ENCODE results near the gene TSPAN9. TPM values are rescaled to one million over a fixed set of nuclear protein-coding genes. Genes with fewer than 3 reads are reported as not detected.

The TSPAN9 gene
- total RNA-seq, 2 donors from 2014 or later, result 0.58 to 1.2 TPM

- Mint-ChIP-seq H3K27ac (no peak overlapping the region), H3K4me1 (ENCODE audit: low read depth) (no peaks in the 10 kb centered on the region), H3K27me3 (ENCODE audit: low read depth) (no peaks in the 10 kb centered on the region), H3K36me3 (ENCODE audit: insufficient read depth in 2 of 2) (no peaks in the 10 kb centered on the region), H3K4me3 (no peak overlapping the region), H3K9me3 (peaks cover 0 to 2% of the 10 kb centered on the region in 2 donors)
- ATAC-seq (replicated peaks in 1 of 2) (no peak), DNase-seq (no peak)
Measured at GRCh38 chr12:3087758-3088650, 10.8 kb downstream of the TSPAN9 start.

DNA sequence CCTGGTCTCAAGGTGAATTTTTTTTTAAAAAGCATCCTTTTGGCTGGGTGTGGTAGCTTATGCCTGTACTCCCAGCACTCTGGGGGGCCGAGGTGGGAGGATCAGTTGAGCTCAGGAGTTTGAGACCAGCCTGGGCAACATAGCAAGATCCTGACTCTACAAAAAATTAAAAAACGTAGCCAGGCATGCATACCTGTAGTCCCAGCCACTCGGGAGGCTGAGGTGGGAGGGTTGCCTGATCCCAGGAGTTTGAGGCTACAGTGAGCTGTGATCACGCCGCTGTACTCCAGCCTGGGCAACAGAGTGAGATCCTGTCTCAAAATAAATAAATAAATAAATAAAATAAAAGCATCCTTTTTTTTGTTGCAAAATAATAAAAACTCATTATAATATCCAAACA is 12.4 kb downstream of the TSPAN9 start:
- no peak overlapping the region for H3K4me3 Mint-ChIP-seq
- no peaks in the 10 kb centered on the region for H3K9me3 Mint-ChIP-seq
- H3K27ac Mint-ChIP-seq, result no peak overlapping the region
- H3K4me1 Mint-ChIP-seq (ENCODE audit: low read depth), result no peaks in the 10 kb centered on the region
- no peaks in the 10 kb centered on the region for H3K27me3 Mint-ChIP-seq (ENCODE audit: low read depth)
- H3K36me3 Mint-ChIP-seq (ENCODE audit: insufficient read depth in 2 of 2), result no peaks in the 10 kb centered on the region
- ATAC-seq (replicated peaks in 1 of 2), result no peak
- DNase-seq, result no peak

- H3K9me3 Mint-ChIP-seq, result no peaks in the 10 kb centered on the region
- no peak overlapping the region for H3K27ac Mint-ChIP-seq
- H3K36me3 Mint-ChIP-seq (ENCODE audit: insufficient read depth in 2 of 2), result no peaks in the 10 kb centered on the region
- no peak for ATAC-seq (replicated peaks in 1 of 2)
- no peak overlapping the region for H3K4me3 Mint-ChIP-seq
- no peaks in the 10 kb centered on the region for H3K27me3 Mint-ChIP-seq (ENCODE audit: low read depth)
- DNase-seq, result no peak
- H3K4me1 Mint-ChIP-seq (ENCODE audit: low read depth), result no peaks in the 10 kb centered on the region
Measured at GRCh38 chr12:3090240-3091037, 13.3 kb downstream of the TSPAN9 start.

- Mint-ChIP-seq H3K27ac (no peak overlapping the region), H3K4me1 (ENCODE audit: low read depth) (no peaks in the 10 kb centered on the region), H3K4me3 (no peak overlapping the region), H3K9me3 (no peaks in the 10 kb centered on the region), H3K36me3 (ENCODE audit: insufficient read depth in 2 of 2) (no peaks in the 10 kb centered on the region), H3K27me3 (ENCODE audit: low read depth) (no peaks in the 10 kb centered on the region)
- DNase-seq (no peak), ATAC-seq (replicated peaks in 1 of 2) (no peak)
Measured at GRCh38 chr12:3091038-3091319, 13.8 kb downstream of the TSPAN9 start.

DNA sequence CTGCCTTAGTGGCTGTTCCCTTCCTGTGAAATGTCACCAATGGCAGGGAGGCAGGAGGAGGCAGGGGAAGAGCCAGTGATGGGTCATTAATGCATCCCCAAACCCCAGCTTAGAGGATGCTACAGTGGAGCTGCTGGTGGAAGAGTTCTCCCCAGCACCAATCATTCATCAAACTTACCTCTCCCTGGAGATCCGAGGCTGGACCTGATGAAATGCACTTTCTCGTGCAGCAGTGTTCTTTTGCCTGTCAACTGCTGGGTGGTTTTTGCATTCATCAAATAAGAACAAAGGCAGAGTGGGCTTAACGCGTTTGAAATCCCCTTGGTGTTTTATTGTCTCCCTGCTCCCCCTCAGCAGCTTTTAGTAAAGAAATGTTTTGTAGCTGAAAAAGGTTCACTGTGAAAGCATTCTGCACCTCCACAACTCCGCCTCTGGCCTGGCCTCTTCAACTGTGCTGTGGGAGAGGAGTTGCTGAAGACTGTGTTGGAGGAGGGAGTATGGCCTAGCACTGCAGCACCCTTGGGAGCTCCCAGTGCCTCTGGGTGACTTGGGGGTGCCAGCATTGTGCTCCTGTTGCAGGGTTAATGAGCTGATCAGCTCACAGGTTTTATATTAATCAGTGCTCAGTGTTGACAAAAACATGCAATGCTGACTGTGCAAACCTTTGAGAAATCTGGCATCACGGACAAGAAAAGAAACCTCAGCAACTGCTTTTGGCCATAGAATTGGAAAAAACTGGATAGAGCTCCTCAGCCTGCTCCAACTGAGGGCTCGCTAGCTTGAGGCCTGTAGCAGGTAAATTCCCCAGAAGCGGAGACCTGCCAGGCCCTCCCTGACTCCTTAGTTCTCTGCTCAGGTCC is 14.4 kb downstream of the TSPAN9 start:
- no peak overlapping the region for H3K27ac Mint-ChIP-seq
- no peak for ATAC-seq (replicated peaks in 1 of 2)

GRCh38 chr12:3092764-3093163 is 15.6 kb downstream of the TSPAN9 start:
- no peak overlapping the region for H3K27ac Mint-ChIP-seq
- DNase-seq, result no peak
- H3K4me1 Mint-ChIP-seq (ENCODE audit: low read depth), result peaks cover 9% of the 10 kb centered on the region
- no peak for ATAC-seq (replicated peaks in 1 of 2)
- H3K27me3 Mint-ChIP-seq (ENCODE audit: low read depth), result no peaks in the 10 kb centered on the region
- no peak overlapping the region for H3K4me3 Mint-ChIP-seq
- H3K36me3 Mint-ChIP-seq (ENCODE audit: insufficient read depth in 2 of 2), result peaks cover 2 to 4% of the 10 kb centered on the region in 2 donors
- H3K9me3 Mint-ChIP-seq, result peaks cover 3 to 4% of the 10 kb centered on the region in 2 donors

More for the DNA sequence above, 14.4 kb downstream of the TSPAN9 start:
- no peak for DNase-seq
- Mint-ChIP-seq H3K9me3 (peaks cover 3 to 4% of the 10 kb centered on the region in 2 donors), H3K36me3 (ENCODE audit: insufficient read depth in 2 of 2) (peaks cover 2 to 3% of the 10 kb centered on the region in 2 donors), H3K27me3 (ENCODE audit: low read depth) (no peaks in the 10 kb centered on the region), H3K4me3 (no peak overlapping the region), H3K4me1 (ENCODE audit: low read depth) (no peaks in the 10 kb centered on the region)

DNA sequence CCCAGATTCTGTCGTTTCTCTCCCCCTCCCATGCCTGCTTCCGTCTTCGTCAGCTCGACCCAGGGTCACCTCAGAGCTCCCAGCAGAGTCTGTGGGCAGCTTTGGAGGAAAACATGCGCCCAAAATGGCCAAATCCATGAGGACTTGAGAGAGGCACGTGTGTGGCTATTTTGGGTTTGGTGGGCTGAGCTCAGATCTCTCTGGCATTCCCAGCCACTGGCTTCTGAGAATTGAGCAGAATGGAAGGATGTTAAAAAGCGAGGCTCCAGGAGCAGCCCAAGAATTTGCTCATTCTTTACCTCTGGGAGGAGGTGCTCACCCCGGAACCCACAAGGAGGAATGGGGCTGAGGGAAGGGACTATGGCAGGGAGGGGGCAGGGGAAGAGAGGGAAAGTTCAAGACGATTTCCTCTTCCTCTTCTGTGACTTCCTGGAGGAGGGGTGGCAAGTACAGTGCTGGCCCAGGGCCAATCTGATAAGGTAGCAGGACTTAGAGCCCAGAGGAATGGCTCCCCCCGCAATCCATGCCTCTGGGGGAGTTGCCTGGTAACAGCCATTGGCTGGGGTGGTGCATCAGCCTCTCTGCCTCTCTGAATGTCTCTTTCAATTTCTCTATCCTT is 20.1 kb downstream of the TSPAN9 start:
- ATAC-seq (replicated peaks in 1 of 2), result no peak
- Mint-ChIP-seq H3K9me3 (peaks cover 9 to 14% of the 10 kb centered on the region in 2 donors), H3K36me3 (ENCODE audit: insufficient read depth in 2 of 2) (peaks cover 7 to 12% of the 10 kb centered on the region in 2 donors), H3K27ac (no peak overlapping the region), H3K4me3 (no peak overlapping the region), H3K27me3 (ENCODE audit: low read depth) (peaks cover 10% of the 10 kb centered on the region), H3K4me1 (ENCODE audit: low read depth) (peaks cover 11% of the 10 kb centered on the region)
- no peak for DNase-seq

GRCh38 chr12:3097836-3098235 is 20.7 kb downstream of the TSPAN9 start:
- Mint-ChIP-seq H3K27ac (no peak overlapping the region), H3K4me3 (no peak overlapping the region), H3K36me3 (ENCODE audit: insufficient read depth in 2 of 2) (peaks cover 7 to 12% of the 10 kb centered on the region in 2 donors), H3K27me3 (ENCODE audit: low read depth) (peaks cover 10% of the 10 kb centered on the region), H3K9me3 (peaks cover 9 to 14% of the 10 kb centered on the region in 2 donors), H3K4me1 (ENCODE audit: low read depth) (peaks cover 11% of the 10 kb centered on the region)
- no peak for DNase-seq
- no peak for ATAC-seq (replicated peaks in 1 of 2)

GRCh38 chr12:3098436-3098835 is 21.3 kb downstream of the TSPAN9 start:
- ATAC-seq (replicated peaks in 1 of 2), result no peak

GRCh38 chr12:3099146-3099545 is 22.0 kb downstream of the TSPAN9 start:
- Mint-ChIP-seq H3K27me3 (ENCODE audit: low read depth) (peaks cover 10% of the 10 kb centered on the region), H3K4me1 (ENCODE audit: low read depth) (peaks cover 11% of the 10 kb centered on the region), H3K4me3 (no peak overlapping the region), H3K9me3 (peaks cover 9 to 14% of the 10 kb centered on the region in 2 donors), H3K36me3 (ENCODE audit: insufficient read depth in 2 of 2) (peaks cover 7 to 12% of the 10 kb centered on the region in 2 donors), H3K27ac (no peak overlapping the region)
- DNase-seq, result no peak
- ATAC-seq (replicated peaks in 1 of 2), result no peak

More at GRCh38 chr12:3098436-3098835, 21.3 kb downstream of the TSPAN9 start:
- Mint-ChIP-seq H3K27ac (no peak overlapping the region), H3K9me3 (peaks cover 9 to 14% of the 10 kb centered on the region in 2 donors), H3K4me1 (ENCODE audit: low read depth) (peaks cover 11% of the 10 kb centered on the region), H3K27me3 (ENCODE audit: low read depth) (peaks cover 10% of the 10 kb centered on the region), H3K4me3 (no peak overlapping the region), H3K36me3 (ENCODE audit: insufficient read depth in 2 of 2) (peaks cover 7 to 12% of the 10 kb centered on the region in 2 donors)
- no peak for DNase-seq

DNA sequence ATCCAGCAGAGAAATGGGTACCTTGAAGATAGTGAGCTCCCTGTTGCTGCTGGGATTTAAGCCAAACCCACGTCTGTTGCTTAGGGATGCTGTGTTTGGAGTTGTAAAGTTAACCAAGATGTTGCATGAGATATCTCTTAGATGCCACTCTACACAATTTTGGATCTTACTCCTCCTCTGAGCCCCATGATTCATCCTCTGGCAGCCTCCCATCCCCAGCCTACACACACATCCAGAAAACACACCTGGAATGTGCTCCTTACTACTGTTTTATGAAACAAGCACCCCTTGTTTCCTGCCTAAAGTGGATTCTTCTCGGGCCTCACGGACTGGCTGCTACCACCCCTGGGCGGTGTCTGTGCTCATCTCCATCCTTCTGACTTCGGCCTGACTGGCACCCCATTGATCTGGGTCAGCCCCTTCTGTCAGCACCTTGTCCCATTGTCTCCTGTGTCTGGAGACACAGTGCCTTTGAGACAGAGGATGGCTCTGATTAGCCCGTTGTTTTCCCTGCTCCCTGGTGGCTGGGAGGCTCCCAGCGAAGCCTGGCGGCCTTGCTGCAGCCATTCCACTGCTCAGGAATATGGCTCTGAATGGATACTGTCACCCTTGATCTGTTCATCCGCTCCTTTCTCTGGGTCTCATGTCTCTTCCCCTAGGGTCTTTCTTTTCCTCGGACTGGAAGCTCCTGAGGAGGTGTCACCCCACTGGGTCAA is 24.3 kb downstream of the TSPAN9 start:
- DNase-seq (no peak), ATAC-seq (replicated peaks in 1 of 2) (no peak)
- H3K27me3 Mint-ChIP-seq (ENCODE audit: low read depth), result peaks cover 10% of the 10 kb centered on the region
- H3K36me3 Mint-ChIP-seq (ENCODE audit: insufficient read depth in 2 of 2), result peaks cover 4 to 10% of the 10 kb centered on the region in 2 donors
- H3K4me1 Mint-ChIP-seq (ENCODE audit: low read depth), result peaks cover 11% of the 10 kb centered on the region
- H3K9me3 Mint-ChIP-seq, result peaks cover 6 to 10% of the 10 kb centered on the region in 2 donors
- no peak overlapping the region for H3K27ac Mint-ChIP-seq
- no peak overlapping the region for H3K4me3 Mint-ChIP-seq

Measured in activated T-cell treated with anti-CD3 and anti-CD28 coated beads, Interleukin-2, amount 50 U/mL, for 72 hours (primary cell).